ENCODE measurements around the gene PDPR.
"Not testable (repeated sequence)": the region's sequence is repeated elsewhere in the genome, so short reads cannot be mapped to it uniquely, and the experiment has no call there.

PDPR gene

DNA sequence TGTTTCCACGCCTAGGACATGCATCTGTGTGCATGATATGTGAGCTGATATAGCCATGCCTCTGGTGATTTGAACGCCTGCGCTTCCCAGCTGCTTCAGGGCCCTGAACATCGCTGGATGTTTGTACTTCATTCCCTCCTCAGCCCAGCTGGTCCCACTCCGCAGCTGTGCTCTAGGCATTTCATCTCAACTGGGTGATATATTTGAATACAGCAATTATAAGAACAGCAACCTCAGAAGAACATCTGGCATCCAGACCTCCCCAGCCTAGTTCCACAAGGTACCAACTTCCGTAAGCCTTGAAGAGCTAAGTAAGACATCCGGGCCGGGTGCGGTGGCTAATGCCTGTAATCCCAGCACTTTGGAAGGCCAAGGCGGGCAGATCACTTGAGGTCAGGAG lies 52.6 kb downstream of the PDPR start:
- DNase-seq = not testable (repeated sequence)

DNA sequence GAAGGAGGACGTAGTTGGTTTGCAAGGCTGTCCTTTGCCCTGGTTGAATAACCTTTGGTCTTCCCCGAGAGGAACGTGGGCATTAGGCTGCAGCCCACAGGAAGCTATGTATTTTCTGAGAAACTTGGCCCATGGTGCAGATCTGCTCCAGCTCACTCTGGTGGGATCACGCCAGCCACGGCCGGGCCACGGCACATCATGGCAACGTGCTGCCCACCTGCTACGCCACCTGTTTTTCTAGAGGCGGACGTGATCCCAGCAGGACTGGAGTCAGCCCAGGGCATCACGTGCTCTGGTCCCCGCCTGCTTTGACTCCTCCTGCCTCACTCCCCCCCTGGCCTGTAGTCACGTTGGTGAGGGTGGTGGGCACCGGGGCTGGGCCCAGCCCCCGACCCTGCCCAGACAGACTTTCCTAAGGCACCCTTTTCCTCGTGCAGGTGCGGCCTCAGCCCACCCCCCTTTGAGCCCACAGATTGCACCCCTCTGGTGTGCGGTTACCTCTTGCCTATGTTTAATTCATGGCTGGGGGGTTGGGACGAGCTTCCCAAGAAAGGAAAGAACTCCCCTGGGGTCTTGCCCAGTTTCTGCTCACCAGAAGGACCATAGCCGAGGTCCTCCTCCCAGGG lies 59.2 kb downstream of the PDPR start, which contains the start of gene CLEC18C:
CLEC18C (plus strand) TSS at position 576 of the 626 bp plus-strand sequence. CDS start 492 bp downstream, outside the sequence.
- DNase-seq = not testable (repeated sequence)

DNA sequence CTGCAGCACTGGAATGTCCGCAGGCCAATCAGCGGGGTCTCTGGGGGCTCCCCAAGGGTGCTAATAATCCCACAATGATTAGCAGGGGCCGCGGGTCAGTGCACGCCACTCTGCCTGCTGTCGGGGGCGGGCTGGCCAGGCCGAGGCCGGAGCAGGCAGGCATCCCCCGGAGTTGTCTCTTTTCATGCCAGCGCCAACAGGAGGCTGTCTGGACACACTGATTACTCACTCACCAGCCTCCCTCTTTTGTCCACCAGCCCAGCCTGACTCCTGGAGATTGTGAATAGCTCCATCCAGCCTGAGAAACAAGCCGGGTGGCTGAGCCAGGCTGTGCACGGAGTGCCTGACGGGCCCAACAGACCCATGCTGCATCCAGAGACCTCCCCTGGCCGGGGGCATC lies 59.8 kb downstream of the PDPR start:
- DNase-seq = not testable (repeated sequence)

DNA sequence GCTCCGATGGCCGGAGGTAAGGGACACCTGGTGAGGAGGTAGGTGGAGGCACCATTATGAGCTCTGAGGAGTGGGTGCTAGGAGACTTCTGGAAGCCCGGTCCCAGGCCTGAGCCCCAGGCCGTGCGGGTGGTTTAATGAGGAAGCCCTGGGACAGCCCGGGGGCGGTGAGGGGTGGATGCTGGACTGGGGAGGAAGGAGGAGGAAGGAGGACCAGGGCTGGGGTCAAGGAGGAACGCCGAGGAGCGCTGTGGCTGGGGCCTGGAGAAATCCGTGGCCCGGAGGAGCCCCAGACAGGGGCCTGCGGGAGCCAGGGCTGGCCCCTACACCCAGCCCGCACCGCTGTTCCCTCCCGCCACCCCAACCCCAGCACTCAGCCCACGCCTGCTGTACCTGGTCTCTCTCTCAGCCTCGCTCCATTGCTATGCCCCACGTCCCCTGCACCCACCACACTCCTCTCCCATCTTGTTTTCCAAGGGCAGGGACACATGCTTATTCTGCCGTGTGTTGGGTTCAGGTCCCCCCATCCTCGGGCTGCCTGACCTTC lies 60.3 kb downstream of the PDPR start:
- DNase-seq = not testable (repeated sequence)

DNA sequence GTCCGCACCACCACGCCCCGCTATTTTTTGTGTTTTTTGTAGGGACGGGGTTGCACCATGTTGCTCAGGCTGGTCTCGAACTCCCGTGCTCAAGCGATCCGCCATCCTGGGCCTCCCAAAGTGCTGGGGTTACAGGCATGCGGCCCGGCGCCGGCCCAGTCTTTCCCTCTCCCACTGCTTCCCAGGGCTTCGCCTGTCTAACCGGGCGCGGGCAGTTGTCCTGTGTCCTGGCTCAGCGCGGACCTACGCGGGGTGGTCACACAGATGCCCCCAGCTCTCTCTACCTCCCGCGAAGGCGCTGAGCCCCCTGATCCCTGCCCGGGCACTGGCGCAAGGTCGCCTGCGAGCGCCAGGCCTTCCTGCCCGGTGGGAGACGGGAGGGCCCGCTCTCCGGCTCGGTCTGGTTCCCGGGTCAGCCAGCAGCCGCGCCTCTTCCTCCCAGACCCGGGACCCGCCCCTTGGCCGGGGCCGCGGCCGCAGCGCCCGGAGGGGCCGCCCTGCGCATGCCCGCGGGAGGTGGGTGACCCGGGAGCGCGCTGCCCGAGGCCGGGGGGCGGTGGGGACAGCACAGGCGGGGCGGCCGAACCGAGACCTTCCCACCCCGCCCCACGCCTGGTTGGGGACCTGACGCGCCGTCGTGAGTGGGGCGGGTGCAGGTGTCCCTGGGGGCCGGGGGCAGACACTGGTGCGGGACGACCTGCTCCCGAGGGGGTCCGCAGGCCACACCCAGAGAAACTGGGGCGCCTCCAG lies 73.9 kb downstream of the PDPR start:
- DNase-seq = not testable (repeated sequence)

DNA sequence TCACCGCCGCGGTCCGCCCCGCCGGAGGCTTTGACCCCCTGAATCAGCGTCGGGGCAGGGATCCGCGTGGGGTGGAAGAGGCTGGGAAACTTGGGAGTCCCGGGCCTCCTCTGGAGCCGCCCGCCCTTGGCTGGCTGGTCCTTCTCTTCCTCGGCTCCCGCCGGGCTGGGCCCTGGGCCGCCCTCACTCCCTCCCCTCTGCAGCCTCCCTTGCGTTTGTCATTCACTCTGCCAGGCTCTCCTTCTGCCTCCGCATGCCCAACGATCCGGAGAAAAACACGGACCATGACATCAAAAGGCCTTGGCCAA lies 74.4 kb downstream of the PDPR start:
- not testable (repeated sequence) for DNase-seq

DNA sequence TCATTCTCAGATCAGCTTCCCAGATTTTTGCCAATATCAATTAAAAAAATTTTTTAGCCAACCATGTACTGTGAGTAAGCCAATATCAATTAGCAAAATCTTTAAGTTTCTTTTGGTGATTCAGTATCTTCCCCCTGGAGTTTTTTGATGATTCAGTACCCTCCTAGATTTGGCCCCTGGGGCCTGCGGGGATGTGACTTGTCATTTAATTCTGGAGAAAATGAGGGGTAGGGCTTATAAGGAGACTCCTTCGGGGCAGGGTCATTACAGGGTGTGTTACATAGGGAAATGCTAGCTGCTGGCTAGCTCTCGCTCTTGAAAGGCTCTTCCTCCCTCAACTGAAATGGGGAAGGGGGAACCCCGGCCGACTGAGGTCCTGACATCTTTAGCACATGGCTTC lies 76.4 kb downstream of the PDPR start:
- DNase-seq = not testable (repeated sequence)

DNA sequence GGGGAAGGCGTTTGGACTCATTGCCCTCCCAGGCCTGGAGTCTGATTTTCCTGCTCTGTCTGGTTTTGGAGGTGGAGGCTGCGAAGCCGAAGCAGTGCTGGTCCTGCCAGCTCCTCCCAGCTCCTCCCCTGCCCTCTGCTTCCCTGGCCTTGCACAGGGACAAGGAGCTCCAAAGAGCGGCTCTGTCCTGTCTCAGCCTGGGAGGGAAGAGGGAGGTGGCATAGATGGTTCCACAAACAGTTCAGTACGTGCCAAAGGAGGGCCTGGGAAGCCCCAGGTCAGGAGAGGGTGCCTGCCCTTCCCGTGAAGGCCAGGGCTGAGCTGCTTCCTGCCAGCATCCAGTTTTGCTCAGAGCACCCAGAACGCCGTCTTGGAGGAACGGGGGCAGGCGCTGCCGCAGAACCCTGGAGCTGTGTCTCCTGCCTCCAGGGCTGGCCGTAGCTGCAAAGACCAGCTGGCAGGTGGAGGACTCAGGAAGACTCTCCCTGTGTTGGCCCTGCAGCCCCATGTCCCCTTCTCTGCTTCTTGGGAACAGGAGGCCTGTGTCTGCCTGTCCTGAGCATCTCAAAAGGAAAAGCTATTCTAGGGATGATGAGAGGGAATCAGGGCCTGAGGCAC lies 82.7 kb downstream of the PDPR start:
- DNase-seq = not testable (repeated sequence)

DNA sequence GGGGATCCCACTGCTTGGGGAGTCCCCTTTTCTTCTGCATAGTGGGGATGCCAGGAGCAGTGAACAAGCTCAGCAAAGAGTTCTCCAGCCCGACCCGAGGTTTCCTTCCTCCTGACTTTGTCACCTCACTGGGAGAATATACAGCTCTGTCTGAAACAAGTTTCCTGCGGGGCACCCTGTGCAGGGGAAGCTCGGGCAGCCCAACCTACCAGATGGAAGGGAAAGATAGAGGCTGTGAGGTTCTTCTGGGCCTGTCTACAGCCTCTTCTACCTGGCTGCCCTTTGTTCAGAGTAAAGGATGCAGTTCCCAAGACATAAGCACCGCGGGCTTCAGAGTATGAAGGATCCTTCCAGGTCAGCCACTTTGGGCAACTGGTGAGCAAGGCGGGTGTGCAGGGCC lies 83.5 kb downstream of the PDPR start:
- DNase-seq = not testable (repeated sequence)

DNA sequence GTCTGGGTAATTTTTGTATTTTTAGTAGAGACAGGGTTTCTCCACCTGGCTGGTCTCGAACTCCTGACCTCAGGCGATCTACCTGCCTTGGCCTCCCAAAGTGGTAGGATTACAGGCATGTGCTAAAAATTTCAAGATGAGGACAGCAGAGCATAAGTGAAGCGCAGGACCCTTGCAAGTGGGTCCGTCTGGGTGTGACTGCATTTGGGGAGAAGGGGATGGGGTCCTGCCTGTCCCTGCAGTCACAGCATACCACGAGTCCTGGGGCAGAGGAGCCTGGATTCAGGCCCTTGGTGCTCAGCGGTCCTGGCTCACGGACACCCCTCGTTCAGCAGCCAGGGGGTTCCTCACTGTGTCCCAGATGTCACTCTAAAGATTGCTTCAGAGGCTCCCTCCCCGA lies 84.1 kb downstream of the PDPR start:
- not testable (repeated sequence) for DNase-seq

DNA sequence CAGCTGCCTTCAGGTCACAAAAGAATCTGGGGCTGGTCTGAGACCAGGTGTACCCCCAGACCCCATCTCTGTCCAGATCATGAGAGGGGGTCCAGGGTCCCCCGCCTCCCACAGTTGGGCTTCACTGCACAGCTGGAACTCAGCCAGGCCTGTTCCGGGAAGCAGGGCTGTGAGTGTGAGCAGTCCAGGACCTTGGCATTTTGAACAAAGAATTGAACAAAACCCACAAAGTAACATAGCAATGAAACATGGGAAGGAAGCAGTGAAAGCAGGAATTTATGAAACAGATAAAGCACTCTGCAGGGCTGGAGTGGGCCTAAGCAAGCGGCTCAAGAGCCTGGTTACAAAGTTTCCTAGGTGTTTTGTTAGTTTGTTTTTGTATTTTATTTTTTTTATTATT lies 84.5 kb downstream of the PDPR start:
- not testable (repeated sequence) for DNase-seq

DNA sequence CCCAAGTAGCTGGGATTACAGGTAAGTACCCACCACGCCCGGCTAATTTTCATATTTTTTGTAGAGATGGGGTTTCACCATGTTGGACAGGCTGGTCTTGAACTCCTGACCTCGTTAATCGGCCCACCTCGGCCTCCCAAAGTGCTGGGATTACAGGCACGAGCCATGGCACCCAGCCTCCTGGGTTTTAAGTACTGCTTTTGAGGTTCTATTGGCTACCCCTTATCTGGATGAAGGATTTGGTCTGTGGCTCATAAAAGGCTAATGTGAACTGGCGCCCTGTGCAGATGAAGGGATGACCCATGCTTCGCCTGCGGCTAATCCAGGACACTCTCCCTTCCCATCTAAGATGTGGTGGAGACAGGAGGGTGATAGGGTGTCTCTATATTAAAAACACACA lies 85.0 kb downstream of the PDPR start:
- DNase-seq = not testable (repeated sequence)

DNA sequence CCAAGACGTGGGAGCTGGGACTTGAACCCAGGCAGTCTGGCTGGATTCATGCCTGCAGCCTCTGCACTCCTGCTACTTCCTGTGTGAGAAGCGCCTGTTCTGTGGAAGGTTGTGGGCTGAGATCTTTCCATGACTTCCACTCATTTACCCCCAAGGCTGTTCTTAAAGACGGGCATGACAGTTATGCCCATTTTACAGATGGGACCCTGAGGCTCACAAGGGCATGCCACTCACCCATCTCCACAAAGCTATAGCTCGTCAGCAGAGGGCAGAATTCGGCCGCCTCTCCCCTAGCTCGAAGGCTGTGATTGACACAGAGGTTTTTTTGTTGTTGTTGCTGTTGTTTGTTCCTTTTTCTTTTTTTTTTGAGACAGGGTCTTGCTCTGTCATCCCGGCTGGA lies 85.9 kb downstream of the PDPR start:
- DNase-seq = not testable (repeated sequence)

DNA sequence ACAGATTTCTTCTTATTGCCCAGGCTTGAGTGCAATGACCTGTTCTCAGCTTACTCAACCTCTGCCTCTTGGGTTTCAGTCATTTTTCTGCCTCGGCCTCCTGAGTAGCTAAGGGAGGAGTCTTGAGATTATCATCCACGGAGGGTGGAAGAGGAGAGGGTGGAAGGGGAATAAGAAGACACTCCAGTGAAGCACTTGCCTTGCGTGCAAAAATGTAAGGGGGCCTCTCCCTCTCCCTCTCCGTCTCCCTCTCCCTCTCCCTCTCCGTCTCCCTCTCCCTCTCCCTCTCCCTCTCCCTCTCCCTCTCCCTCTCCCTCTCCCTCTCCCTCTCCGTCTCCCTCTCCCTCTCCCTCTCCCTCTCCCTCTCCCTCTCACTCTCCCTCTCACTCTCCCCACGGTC lies 89.4 kb downstream of the PDPR start:
- not testable (repeated sequence) for DNase-seq

DNA sequence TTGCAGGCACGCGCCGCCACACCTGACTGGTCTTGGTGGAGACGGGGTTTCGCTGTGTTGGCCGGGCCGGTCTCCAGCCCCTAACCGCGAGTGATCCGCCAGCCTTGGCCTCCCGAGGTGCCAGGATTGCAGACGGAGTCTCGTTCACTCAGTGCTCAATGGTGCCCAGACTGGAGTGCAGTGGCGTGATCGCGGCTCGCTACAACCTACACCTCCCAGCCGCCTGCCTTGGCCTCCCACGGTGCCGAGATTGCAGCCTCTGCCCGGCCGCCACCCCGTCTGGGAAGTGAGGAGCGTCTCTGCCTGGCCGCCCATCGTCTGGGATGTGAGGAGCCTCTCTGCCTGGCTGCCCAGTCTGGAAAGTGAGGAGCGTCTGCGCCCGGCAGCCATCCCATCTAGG lies 89.9 kb downstream of the PDPR start:
- DNase-seq = not testable (repeated sequence)

DNA sequence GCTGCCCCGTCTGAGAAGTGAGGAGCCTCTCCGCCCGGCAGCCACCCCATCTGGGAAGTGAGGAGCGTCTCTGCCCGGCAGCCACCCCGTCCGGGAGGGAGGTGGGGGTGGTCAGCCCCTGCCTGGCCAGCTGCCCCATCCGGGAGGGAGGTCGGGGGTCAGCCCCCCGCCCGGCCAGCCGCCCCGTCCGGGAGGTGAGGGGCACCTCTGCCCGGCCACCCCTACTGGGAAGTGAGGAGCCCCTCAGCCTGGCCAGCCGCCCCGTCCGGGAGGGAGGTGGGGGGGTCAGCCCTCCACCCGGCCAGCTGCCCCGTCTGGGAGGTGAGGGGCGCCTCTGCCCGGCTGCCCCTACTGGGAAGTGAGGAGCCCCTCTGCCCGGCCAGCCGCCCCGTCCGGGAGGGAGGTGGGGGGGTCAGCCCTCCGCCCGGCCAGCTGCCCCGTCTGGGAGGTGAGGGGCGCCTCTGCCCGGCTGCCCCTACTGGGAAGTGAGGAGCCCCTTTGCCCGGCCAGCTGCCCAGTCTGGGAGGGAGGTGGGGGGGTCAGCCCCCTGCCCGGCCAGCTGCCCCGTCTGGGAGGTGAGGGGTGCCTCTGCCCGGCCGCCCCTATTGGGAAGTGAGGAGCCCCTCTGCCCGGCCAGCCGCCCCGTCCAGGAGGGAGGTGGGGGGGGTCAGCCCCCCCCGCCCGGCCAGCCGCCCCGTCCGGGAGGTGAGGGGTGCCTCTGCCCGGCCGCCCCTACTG lies 90.7 kb downstream of the PDPR start:
- DNase-seq = not testable (repeated sequence)

DNA sequence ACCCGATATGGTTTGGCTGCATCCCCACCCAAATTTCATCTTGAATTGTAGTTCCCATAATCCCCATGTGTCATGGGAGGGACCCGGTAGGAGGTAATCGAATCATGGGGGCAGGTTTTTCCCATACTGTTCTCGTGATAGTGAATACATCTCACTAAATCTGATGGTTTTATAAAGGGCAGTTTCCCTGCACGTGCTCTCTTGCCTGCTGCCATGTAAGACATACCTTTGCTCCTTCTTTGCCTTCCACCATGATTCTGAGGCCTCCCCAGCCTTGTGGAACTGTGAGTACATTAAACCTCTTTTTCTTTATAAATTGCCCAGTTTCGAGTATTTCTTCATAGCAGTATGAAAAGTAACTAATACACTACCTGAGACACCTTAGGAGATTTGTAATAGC lies 92.2 kb downstream of the PDPR start:
- DNase-seq = not testable (repeated sequence)
